GM12874 (cell line): ENCODE results near the gene PACSIN1.

Experiments used
- CTCF ChIP-seq: IDR thresholded peaks from 2 replicates; pipeline ENCODE4 v1.5.1; 2011; ENCODE audit warnings: low read depth, mild to moderate bottlenecking, control low read depth, low read length, moderate library complexity; ENCODE audit not compliant: insufficient read depth

The PACSIN1 gene

GRCh38 chr6:34517966-34518365 is 52.1 kb downstream of the PACSIN1 start:
- TF ChIP-seq CTCF: no peak

GRCh38 chr6:34518669-34519365 is 52.9 kb downstream of the PACSIN1 start:
- TF ChIP-seq CTCF: no peak

GRCh38 chr6:34519971-34520644 is 54.2 kb downstream of the PACSIN1 start:
- no peak for TF ChIP-seq CTCF

GRCh38 chr6:34520645-34521462 is 55.0 kb downstream of the PACSIN1 start:
- TF ChIP-seq CTCF: no peak

GRCh38 chr6:34521463-34522285 is 55.8 kb downstream of the PACSIN1 start:
- no peak for TF ChIP-seq CTCF

GRCh38 chr6:34522761-34523160 is 56.9 kb downstream of the PACSIN1 start:
- TF ChIP-seq CTCF: no peak
